ENCODE results near the gene SEMA4D.

GRCh38 chr9:89537166-89537565 is 39.3 kb upstream of the SEMA4D start:
- no peak for TF ChIP-seq CTCF (IDR thresholded peaks at IDR 0.05)
- TF ChIP-seq ZFX (IDR thresholded peaks at IDR 0.05; ENCODE audit: borderline replicate concordance): no peak
